Spleen (tissue), 11 donors: ENCODE measurements around the gene BCAR3. TPM values are rescaled to one million over a fixed set of nuclear protein-coding genes. Genes with fewer than 3 reads are reported as not detected.
A peak's percentile ranks its signal among the peaks of the same experiment; 100 is the strongest.

Experiments
- DNase-seq: peaks from one replicate; pipeline ENCODE4 v3.0.0-alpha.2; 2020
- H3K27ac ChIP-seq, 8 donors: fragments of 200-600 bp; sonication (generic) in 7 of 8; 1 replicate in 4 of 8; 2 replicates in 4 of 8; pipeline versions ENCODE4 v1.5.0 to v1.8.0; 2016 to 2021; ENCODE audit warnings: inconsistent platforms in 4 of 8, mild to moderate bottlenecking in 4 of 8, moderate library complexity in 1 of 8
- H3K27me3 ChIP-seq, 7 donors: fragments of 200-600 bp; sonication (generic) in 6 of 7; replicated peaks in 1 of 7; 1 replicate in 4 of 7; 2 replicates in 3 of 7; pipeline versions ENCODE4 v1.5.0 to v1.8.0; 2016 to 2021; ENCODE audit warnings: inconsistent platforms in 3 of 7, mild to moderate bottlenecking in 1 of 7
- H3K36me3 ChIP-seq, 6 donors: fragments of 200-600 bp; sonication (generic) in 5 of 6; 1 replicate in 4 of 6; 2 replicates in 2 of 6; pipeline versions ENCODE4 v1.5.0 to v1.8.0; 2016 to 2021; ENCODE audit warnings: inconsistent platforms in 2 of 6
- H3K4me1 ChIP-seq, 6 donors: fragments of 200-600 bp; sonication (generic) in 5 of 6; 1 replicate in 3 of 6; 2 replicates in 3 of 6; pipeline versions ENCODE4 v1.5.0 to v1.8.0; 2016 to 2021; ENCODE audit warnings: inconsistent platforms in 3 of 6
- H3K4me3 ChIP-seq, 8 donors: fragments of 200-600 bp; sonication (generic) in 7 of 8; 1 replicate in 4 of 8; 2 replicates in 4 of 8; pipeline versions ENCODE4 v1.5.0 to v1.8.0; 2016 to 2021; ENCODE audit warnings: inconsistent platforms in 4 of 8, mild to moderate bottlenecking in 4 of 8, moderate library complexity in 2 of 8
- H3K9me3 ChIP-seq, 8 donors: fragments of 200-600 bp; sonication (generic) in 7 of 8; 1 replicate in 4 of 8; 2 replicates in 4 of 8; pipeline versions ENCODE4 v1.5.0 to v1.8.0; 2016 to 2021; ENCODE audit warnings: inconsistent platforms in 4 of 8
- CTCF ChIP-seq, 11 experiments: fragments of 200-600 bp in 7 of 11; fragments of 450-650 bp in 4 of 11; sonication (generic) in 4 of 11; IDR thresholded peaks in 8 of 11; conservative IDR thresholded peaks in 3 of 11; 1 replicate in 7 of 11; 2 replicates in 4 of 11; pipeline versions ENCODE4 v1.4.0 to v1.8.0; 2016 to 2021; ENCODE audit warnings: antibody characterized with exemption in 11 of 11, inconsistent platforms in 4 of 11, mild to moderate bottlenecking in 1 of 11
- POLR2A ChIP-seq, 3 donors: fragments of 450-650 bp; IDR thresholded peaks; one replicate each; pipeline ENCODE4 v1.5.1; 2017; ENCODE audit warnings: antibody characterized with exemption in 3 of 3, mild to moderate bottlenecking in 1 of 3
- POLR2AphosphoS5 ChIP-seq, 3 donors: sonication (generic); formaldehyde crosslinking; IDR thresholded peaks; one replicate each; pipeline ENCODE4 v1.5.1; 2017; ENCODE audit warnings: antibody characterized with exemption in 3 of 3
- WGBS, 5 donors: extraction: QIAGEN DNeasy Blood & Tissue Kit in 3 of 5; methylation state at CpG; one replicate each; pipeline versions ENCODE4 v1.1.5 to v1.1.7; 2013 to 2018; 5-methylcytosine and 5-hydroxymethylcytosine counted together
- intact Hi-C: fragments of 100-400 bp; cut with DNase I; formaldehyde crosslinking; loops from one replicate; pipeline ENCODE4 v1.15.0; 2023; ENCODE audit warnings: low total_unique reads
- polyA plus RNA-seq, 3 donors: library from polyadenylated mRNA; stranded (reverse); fragments of 200-250 nt; gene quantifications; one replicate each; pipeline ENCODE4 v1.2.1, GENCODE V29; 2013
- total RNA-seq, 7 donors: library from RNA; depleted of rRNA in 3 of 7; stranded (reverse); fragments of >200 nt in 3 of 7; fragmentation: NEBNext Ultra II Directional in 4 of 7; extraction: Animal tissue kit (Norgen Biotek cat#: 25700) in 4 of 7; gene quantifications; one replicate each; pipeline versions ENCODE4 v1.1.0 to v1.2.1, GENCODE V29; 2016 to 2021
- donor health status: healthy with polysubstance abuse.
- donor health status: DM: no; HTN: no; CAD: no; lungs with moderate emphysema.
- donor health status: DM: no; HTN: no; CAD: no.
- donor health status: Bipolar disorder and iron deficiency.
- donor health status: healthy.
- donor health status: DM: no; HTN: no; CAD: no.
- donor health status: DM: yes; HTN: yes; CAD: no.

Gene BCAR3
- total and polyA plus RNA-seq, 10 donors = 3.5 to 18.0 (median 11.8) TPM

- Histone ChIP-seq H3K4me1 (peaks cover 0 to 26% (median 9%) of the 10 kb centered on the region in 6 donors), H3K4me3 (no peak overlapping the region), H3K9me3 (no peaks in the 10 kb centered on the region), H3K27ac (no peak overlapping the region), H3K36me3 (no peaks in the 10 kb centered on the region), H3K27me3 (no peaks in the 10 kb centered on the region)
- WGBS, 5 donors = 92 to 98% (median 94%) methylated on average over 4 of the region's 4 CpGs
- TF ChIP-seq POLR2AphosphoS5 (IDR thresholded peaks at IDR 0.05) (no peak), POLR2A (IDR thresholded peaks at IDR 0.05) (no peak), CTCF (IDR thresholded peaks at IDR 0.05 in 8 of 11, conservative IDR thresholded peaks at IDR 0.05 in 3 of 11) (no peak)
- no peak for DNase-seq
- intact Hi-C loops = loop anchor here (10.0 kb wide), 1 partner anchor 211 kb away; no protein-coding TSS in a partner anchor
These were observed 48.3 kb downstream of the BCAR3 start for GRCh38 chr1:93633313-93633712.

GRCh38 chr1:93631626-93632365 is 49.8 kb downstream of the BCAR3 start:
- H3K4me3 ChIP-seq = no peak overlapping the region
- TF ChIP-seq POLR2A (IDR thresholded peaks at IDR 0.05) (no peak), CTCF (IDR thresholded peaks at IDR 0.05 in 8 of 11, conservative IDR thresholded peaks at IDR 0.05 in 3 of 11) (peak in 6 of 11 experiments; percentile 16 to 37 (median 33)), POLR2AphosphoS5 (IDR thresholded peaks at IDR 0.05) (no peak)
- intact Hi-C loops = loop anchor here (2.0 to 10.0 kb wide), 2 partner anchors 179 to 213 kb away; no protein-coding TSS in a partner anchor
- peaks cover 0 to 23% (median 8%) of the 10 kb centered on the region in 6 donors for H3K4me1 ChIP-seq
- no peaks in the 10 kb centered on the region for H3K36me3 ChIP-seq
- H3K27me3 ChIP-seq = no peaks in the 10 kb centered on the region
- 84 to 90% (median 90%) methylated on average over 5 of the region's 5 CpGs for WGBS, 5 donors
- no peak for DNase-seq
- no peak overlapping the region for H3K27ac ChIP-seq
- H3K9me3 ChIP-seq = no peaks in the 10 kb centered on the region

GRCh38 chr1:93630168-93630567 is 51.5 kb downstream of the BCAR3 start:
- H3K27me3 ChIP-seq = no peaks in the 10 kb centered on the region
- no peaks in the 10 kb centered on the region for H3K36me3 ChIP-seq
- no peak overlapping the region for H3K27ac ChIP-seq
- no peaks in the 10 kb centered on the region for H3K9me3 ChIP-seq
- H3K4me1 ChIP-seq = peaks cover 0 to 21% (median 7%) of the 10 kb centered on the region in 6 donors
- no peak for TF ChIP-seq POLR2A (IDR thresholded peaks at IDR 0.05)
- no peak for TF ChIP-seq POLR2AphosphoS5 (IDR thresholded peaks at IDR 0.05)
- TF ChIP-seq CTCF (IDR thresholded peaks at IDR 0.05 in 8 of 11, conservative IDR thresholded peaks at IDR 0.05 in 3 of 11) = no peak
- no peak overlapping the region for H3K4me3 ChIP-seq
- no peak for DNase-seq
- intact Hi-C loops = loop anchor here (2.0 to 10.0 kb wide), 2 partner anchors 181 to 215 kb away; no protein-coding TSS in a partner anchor
- 84 to 95% (median 92%) methylated on average over 3 of the region's 3 CpGs for whole genome bisulfite sequencing, 5 donors
